Calu3 (cell line): ENCODE results near the gene SLC25A36. TPM values are rescaled to one million over a fixed set of nuclear protein-coding genes. Genes with fewer than 3 reads are reported as not detected.
"Not testable (repeated sequence)": the region's sequence is repeated elsewhere in the genome, so short reads cannot be mapped to it uniquely, and the experiment has no call there.

Experiments used
- BruUV-seq: library from RNA; stranded (reverse); fragments of 400-500 nt; replicated peaks from 2 replicates; lab custom pipeline; 2021; lab: Mats Ljungman, UMichigan
- CTCF ChIA-PET: fragments of 300-600 bp; sonication (Branson Sonifier 250); formaldehyde crosslinking; loops from one replicate; lab custom pipeline; 2022; ENCODE audit warnings: antibody characterized with exemption; lab: Charles Lee
- DNase-seq: peaks from one replicate; pipeline ENCODE4 v3.0.0; 2022
- H3K27ac Mint-ChIP-seq: one replicate; pipeline ENCODE4 v1.8.0; 2022; ENCODE audit warnings: mixed read lengths; ENCODE audit not compliant: unreplicated experiment
- H3K27me3 Mint-ChIP-seq: one replicate; pipeline ENCODE4 v1.8.0; 2022; ENCODE audit warnings: mixed read lengths; ENCODE audit not compliant: unreplicated experiment
- H3K36me3 Mint-ChIP-seq: one replicate; pipeline ENCODE4 v1.8.0; 2022; ENCODE audit warnings: mild to moderate bottlenecking, moderate library complexity, mixed read lengths; ENCODE audit not compliant: insufficient read depth, unreplicated experiment
- H3K4me1 Mint-ChIP-seq: one replicate; pipeline ENCODE4 v1.8.0; 2022; ENCODE audit warnings: mild to moderate bottlenecking, low read depth, mixed read lengths; ENCODE audit not compliant: unreplicated experiment
- H3K4me3 Mint-ChIP-seq: one replicate; pipeline ENCODE4 v1.8.0; 2022; ENCODE audit warnings: mild to moderate bottlenecking, low read depth, moderate library complexity, mixed read lengths; ENCODE audit not compliant: unreplicated experiment
- H3K9me3 Mint-ChIP-seq: one replicate; pipeline ENCODE4 v1.8.0; 2022; ENCODE audit warnings: low read depth, mixed read lengths; ENCODE audit not compliant: unreplicated experiment
- intact Hi-C: fragments of 100-400 bp; cut with micrococcal nuclease; formaldehyde crosslinking; loops from one replicate; pipeline ENCODE4 v1.10.0; 2022; ENCODE audit not compliant: unreplicated experiment
- total RNA-seq: library from RNA; stranded (reverse); gene quantifications from 2 replicates; pipeline ENCODE4 v1.2.3, GENCODE V29; 2022
- TF ChIP-seq, protein P1 (sequence below): fragments of 200-600 bp; IDR thresholded peaks from one replicate; pipeline ENCODE4 v1.8.0; 2022; ENCODE audit warnings: antibody characterized with exemption; ENCODE audit not compliant: unreplicated experiment

SLC25A36 gene
- total RNA-seq, 1 experiment from 2014 or later = 114 TPM

DNA sequence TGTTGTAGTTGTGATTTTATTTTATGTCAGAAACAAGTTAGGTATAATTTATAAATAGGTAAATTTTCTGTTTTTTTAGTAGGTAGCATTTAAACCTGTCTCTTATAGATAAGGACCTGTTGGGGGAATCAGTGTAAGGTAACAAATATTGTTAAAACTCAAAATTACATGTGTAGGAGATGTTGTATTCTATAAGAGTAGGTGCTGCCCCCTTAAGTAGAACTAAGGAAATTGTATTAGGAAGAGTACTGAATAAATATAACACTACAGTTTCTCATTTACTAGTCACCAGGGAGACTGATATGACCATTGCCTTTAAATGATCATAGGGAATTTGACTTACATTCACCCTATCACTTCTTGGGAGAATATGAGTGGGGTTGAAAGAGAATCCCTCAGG is 31.2 kb downstream of the SLC25A36 start:
- Mint-ChIP-seq H3K27ac (no peak overlapping the region), H3K4me1 (no peaks in the 10 kb centered on the region), H3K36me3 (peaks cover 39% of the 10 kb centered on the region), H3K4me3 (no peak overlapping the region), H3K27me3 (no peaks in the 10 kb centered on the region), H3K9me3 (no peaks in the 10 kb centered on the region)
- no peak for DNase-seq
- no TSS peak for BruUV-seq
- TF ChIP-seq, protein P1, sequence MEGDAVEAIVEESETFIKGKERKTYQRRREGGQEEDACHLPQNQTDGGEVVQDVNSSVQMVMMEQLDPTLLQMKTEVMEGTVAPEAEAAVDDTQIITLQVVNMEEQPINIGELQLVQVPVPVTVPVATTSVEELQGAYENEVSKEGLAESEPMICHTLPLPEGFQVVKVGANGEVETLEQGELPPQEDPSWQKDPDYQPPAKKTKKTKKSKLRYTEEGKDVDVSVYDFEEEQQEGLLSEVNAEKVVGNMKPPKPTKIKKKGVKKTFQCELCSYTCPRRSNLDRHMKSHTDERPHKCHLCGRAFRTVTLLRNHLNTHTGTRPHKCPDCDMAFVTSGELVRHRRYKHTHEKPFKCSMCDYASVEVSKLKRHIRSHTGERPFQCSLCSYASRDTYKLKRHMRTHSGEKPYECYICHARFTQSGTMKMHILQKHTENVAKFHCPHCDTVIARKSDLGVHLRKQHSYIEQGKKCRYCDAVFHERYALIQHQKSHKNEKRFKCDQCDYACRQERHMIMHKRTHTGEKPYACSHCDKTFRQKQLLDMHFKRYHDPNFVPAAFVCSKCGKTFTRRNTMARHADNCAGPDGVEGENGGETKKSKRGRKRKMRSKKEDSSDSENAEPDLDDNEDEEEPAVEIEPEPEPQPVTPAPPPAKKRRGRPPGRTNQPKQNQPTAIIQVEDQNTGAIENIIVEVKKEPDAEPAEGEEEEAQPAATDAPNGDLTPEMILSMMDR = peak; percentile 15
- CTCF ChIA-PET = interaction anchor here (0.8 kb wide), 1 partner anchor 51 kb away, joined by 3 read pairs; no protein-coding TSS in a partner anchor
- intact Hi-C loops = loop anchor here (1.0 kb wide), 2 partner anchors 51 to 75 kb away; no protein-coding TSS in a partner anchor

DNA sequence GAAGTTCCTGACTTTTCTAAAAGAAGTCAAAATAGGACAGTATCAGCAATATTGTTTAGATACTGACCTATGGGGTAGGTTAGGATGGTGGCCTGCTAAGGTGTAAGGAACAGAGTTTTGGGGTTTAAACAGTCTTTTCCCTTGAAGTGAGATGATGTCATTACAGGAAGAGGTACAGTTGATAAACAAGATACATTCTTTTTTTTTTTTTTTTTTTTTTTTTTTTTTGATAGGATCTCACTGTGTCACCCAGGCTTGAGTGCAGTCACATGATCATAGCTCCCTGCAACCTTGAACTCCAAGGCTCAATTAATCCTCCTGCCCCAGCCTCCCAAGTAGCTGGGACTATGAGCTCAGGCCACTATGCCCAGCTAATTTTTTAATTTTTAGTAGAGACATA is 33.3 kb downstream of the SLC25A36 start:
- no peaks in the 10 kb centered on the region for H3K27me3 Mint-ChIP-seq
- H3K4me3 Mint-ChIP-seq = no peak overlapping the region
- CTCF ChIA-PET = interaction anchor here (1.0 to 1.4 kb wide), 3 partner anchors 24 to 52 kb away, joined by 3 read pairs; no protein-coding TSS in a partner anchor
- DNase-seq = no peak
- intact Hi-C loops = no loop called here
- H3K27ac Mint-ChIP-seq = no peak overlapping the region
- BruUV-seq = no TSS peak
- H3K4me1 Mint-ChIP-seq = no peaks in the 10 kb centered on the region
- TF ChIP-seq, protein P1 = no peak
- H3K9me3 Mint-ChIP-seq = no peaks in the 10 kb centered on the region
- peaks cover 48% of the 10 kb centered on the region for H3K36me3 Mint-ChIP-seq

DNA sequence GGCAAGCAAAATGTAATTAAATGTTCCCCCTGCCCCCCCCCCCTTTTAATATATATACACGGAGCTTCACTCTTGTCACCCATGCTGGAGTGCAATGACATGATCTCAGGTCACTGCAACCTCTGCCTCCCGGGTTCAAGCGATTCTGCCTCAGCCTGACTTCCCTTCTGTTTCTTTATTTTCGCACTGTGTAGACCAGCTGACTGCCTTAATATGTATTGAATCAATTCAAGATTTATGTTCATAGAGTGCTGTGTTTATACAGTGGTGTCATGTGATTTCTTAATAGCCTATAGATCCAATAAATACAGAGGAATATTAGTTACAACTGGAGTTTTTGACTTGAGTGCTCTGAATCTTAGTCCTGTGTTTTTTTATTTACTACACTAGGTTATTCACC is 39.0 kb downstream of the SLC25A36 start:
- Mint-ChIP-seq H3K4me3 (no peak overlapping the region), H3K27me3 (no peaks in the 10 kb centered on the region), H3K36me3 (peaks cover 29% of the 10 kb centered on the region), H3K9me3 (peaks cover 4% of the 10 kb centered on the region), H3K4me1 (no peaks in the 10 kb centered on the region), H3K27ac (no peak overlapping the region)
- CTCF ChIA-PET = no interaction called here
- TF ChIP-seq, protein P1 = no peak
- BruUV-seq = no TSS peak
- intact Hi-C loops = no loop called here
- DNase-seq = no peak

DNA sequence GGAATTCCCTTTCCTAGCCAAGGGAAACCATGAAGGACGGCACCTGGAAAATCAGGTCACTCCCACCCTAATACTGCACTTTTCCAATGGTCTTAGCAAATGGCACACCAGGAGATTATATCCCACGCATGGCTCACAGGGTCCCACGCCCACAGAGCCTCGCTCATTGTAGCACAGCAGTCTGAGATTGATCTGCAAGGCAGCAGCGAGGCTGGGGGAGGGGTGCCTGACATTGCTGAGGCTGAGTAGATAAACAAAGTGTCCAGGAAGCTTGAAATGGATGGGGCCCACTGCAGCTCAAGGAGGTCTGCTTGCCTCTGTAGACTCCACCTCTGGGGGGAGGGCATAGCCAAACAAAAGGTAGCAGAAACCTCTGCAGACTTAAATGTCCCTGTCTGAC is 46.2 kb downstream of the SLC25A36 start:
- DNase-seq, BruUV-seq, H3K4me1 Mint-ChIP-seq, H3K27ac Mint-ChIP-seq, H3K4me3 Mint-ChIP-seq, H3K9me3 Mint-ChIP-seq, H3K36me3 Mint-ChIP-seq, CTCF ChIA-PET, intact Hi-C loops: not testable (repeated sequence)
- peaks cover 42% of the 10 kb centered on the region for H3K27me3 Mint-ChIP-seq

DNA sequence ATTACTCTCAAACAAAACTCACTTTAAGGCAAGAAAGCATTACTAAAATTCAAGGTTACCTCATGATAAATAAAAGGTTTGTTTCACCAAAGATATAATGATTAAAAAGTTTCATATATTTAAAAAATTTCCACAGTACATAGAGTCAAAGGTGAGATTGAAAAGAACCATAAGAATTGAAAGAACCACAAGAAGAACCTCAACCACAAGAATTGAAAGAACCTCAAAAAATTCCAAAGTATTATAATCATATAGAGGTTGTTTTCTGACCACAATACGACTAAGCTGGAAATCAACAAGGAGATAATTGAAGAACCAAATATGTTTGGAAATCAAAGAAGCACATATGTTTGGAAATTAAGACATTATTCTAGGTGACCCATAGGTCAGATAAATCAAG is 52.7 kb downstream of the SLC25A36 start:
- TF ChIP-seq, protein P1 = no peak
- Mint-ChIP-seq H3K4me3 (no peak overlapping the region), H3K9me3 (peaks cover 2% of the 10 kb centered on the region), H3K4me1 (no peaks in the 10 kb centered on the region), H3K36me3 (no peaks in the 10 kb centered on the region), H3K27me3 (peaks cover 29% of the 10 kb centered on the region), H3K27ac (no peak overlapping the region)
- no TSS peak for BruUV-seq
- no peak for DNase-seq
- intact Hi-C loops = no loop called here
- CTCF ChIA-PET = no interaction called here

DNA sequence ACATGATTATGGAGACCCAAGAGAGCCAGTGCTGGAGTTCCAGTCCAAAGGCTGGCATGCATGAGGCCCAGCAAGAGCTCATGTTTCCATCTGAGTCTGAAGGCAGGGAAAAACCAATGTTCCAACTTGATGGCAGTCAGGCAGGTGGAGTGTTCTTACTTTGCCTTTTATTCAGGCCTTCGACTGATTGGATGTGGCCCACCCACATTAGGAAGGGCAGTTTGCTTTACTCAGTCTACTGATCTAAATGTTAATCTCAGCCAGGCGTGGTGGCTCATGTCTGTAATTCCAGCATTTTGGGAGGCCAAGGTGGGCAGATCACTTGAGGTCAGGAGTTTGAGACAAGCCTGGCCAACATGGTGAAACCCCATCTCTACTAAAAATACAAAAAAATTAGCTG is 53.2 kb downstream of the SLC25A36 start:
- peaks cover 24% of the 10 kb centered on the region for H3K27me3 Mint-ChIP-seq
- intact Hi-C loops = not testable (repeated sequence)

More for the DNA sequence above, 53.2 kb downstream of the SLC25A36 start:
- BruUV-seq, H3K4me1 Mint-ChIP-seq, CTCF ChIA-PET, H3K4me3 Mint-ChIP-seq, H3K36me3 Mint-ChIP-seq, H3K9me3 Mint-ChIP-seq, DNase-seq, H3K27ac Mint-ChIP-seq: not testable (repeated sequence)
